Inflammatory macrophage (primary cell): ENCODE results near the gene GADD45GIP1.

ENCODE experiments used
- DNase-seq, 2 donors: peaks; one replicate each; pipeline ENCODE4 v3.0.0-alpha.2; 2020 to 2022
- total RNA-seq, 18 experiments: gene quantifications; one replicate each; lab custom pipeline; 2026; ENCODE audit warnings: mixed read lengths in 6 of 18, inconsistent platforms in 2 of 18; lab: John Stamatoyannopoulos, UW

The GADD45GIP1 gene
- total RNA-seq = 6.1 to 31.9 (median 18.3) reads per million in 18 experiments

GRCh38 chr19:12956446-12957388, at the start of gene GADD45GIP1:
TSS of gene GADD45GIP1 (minus strand) at chr19:12957223. CDS start at chr19:12957212, 11 bp downstream.
- peak; percentile 72 to 83 for DNase-seq

- no peak for DNase-seq
Measured at GRCh38 chr19:13005861-13006370, 48.9 kb upstream of the GADD45GIP1 start.

- no peak for DNase-seq
Measured at GRCh38 chr19:13005253-13005652, 48.2 kb upstream of the GADD45GIP1 start.

- no peak for DNase-seq
Measured at GRCh38 chr19:13004273-13004672, 47.2 kb upstream of the GADD45GIP1 start.

- DNase-seq = no peak
Measured at GRCh38 chr19:13003081-13003480, 46.1 kb upstream of the GADD45GIP1 start.

GRCh38 chr19:13002166-13002898, 45.3 kb upstream of the GADD45GIP1 start:
- no peak for DNase-seq

GRCh38 chr19:13001502-13002165, 44.6 kb upstream of the GADD45GIP1 start:
- no peak for DNase-seq

- no peak for DNase-seq
Measured at GRCh38 chr19:13001166-13001501, 44.1 kb upstream of the GADD45GIP1 start.

- DNase-seq = no peak
Measured at GRCh38 chr19:12997967-12998940, 41.2 kb upstream of the GADD45GIP1 start.

- DNase-seq = no peak
Measured at GRCh38 chr19:12997179-12997966, 40.4 kb upstream of the GADD45GIP1 start.

- DNase-seq = no peak
Measured at GRCh38 chr19:12996406-12997094, 39.5 kb upstream of the GADD45GIP1 start.

- DNase-seq = no peak
Measured at GRCh38 chr19:12995596-12996405, 38.8 kb upstream of the GADD45GIP1 start.

- peak; percentile 29 to 47 for DNase-seq
Measured at GRCh38 chr19:12994701-12995595, 37.9 kb upstream of the GADD45GIP1 start, which contains the start of gene NFIX. TSS of gene NFIX (plus strand) at chr19:12995475. CDS start at chr19:12995838, 363 bp downstream.

GRCh38 chr19:12993562-12993961, 36.5 kb upstream of the GADD45GIP1 start:
- DNase-seq = no peak

- DNase-seq = no peak
Measured at GRCh38 chr19:12992729-12993128, 35.7 kb upstream of the GADD45GIP1 start.

GRCh38 chr19:12991296-12991695, 34.3 kb upstream of the GADD45GIP1 start:
- DNase-seq = no peak

GRCh38 chr19:12990853-12991252, 33.8 kb upstream of the GADD45GIP1 start:
- DNase-seq = no peak

- DNase-seq = no peak
Measured at GRCh38 chr19:12990431-12990830, 33.4 kb upstream of the GADD45GIP1 start.
